ENCODE results near the gene DNAH17. TPM values are rescaled to one million over a fixed set of nuclear protein-coding genes. Genes with fewer than 3 reads are reported as not detected.

DNAH17 gene
- total RNA-seq, 3 donors from 2014 or later (not counting 1 experiment from before 2014, with no cell fraction given), result 0.16 to 0.25 (median 0.24) TPM

DNA sequence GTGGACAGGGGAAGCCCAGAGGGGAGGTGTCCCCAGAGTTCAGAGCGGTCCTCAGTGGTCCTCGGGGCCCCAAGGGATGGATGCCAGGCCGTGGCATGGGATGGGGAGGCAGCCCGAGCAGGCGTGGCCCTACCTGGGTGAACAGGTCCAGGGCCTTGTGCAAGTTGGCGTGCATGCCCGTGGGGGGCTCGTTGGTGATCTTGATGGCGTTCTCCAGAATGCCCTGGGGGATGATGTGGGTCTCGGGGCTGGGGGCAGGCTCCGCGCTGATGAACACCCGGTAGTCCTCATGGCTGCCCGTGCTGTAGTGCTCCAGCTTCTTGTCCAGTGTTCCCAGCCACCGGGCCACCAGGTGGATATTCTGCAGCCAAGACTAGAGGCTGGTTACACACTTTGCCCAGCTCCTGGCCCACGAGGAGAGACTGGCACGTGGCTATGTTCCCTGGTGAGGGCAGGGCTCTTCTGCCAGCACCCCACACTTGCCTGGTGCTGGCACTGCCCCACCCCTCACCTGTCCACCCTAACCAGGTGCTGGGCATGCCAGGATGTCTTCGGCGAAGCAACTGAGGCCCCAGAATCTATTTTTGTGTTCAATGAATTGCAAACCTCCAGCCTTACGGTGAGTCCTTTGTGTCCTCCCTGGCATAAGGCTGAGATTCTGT lies 139.6 kb downstream of the DNAH17 start:
- Histone ChIP-seq H3K4me3 (ENCODE audit: low read length) (no peak overlapping the region), H3K27me3 (ENCODE audit: control insufficient read depth, insufficient read depth, low read length) (no peaks in the 10 kb centered on the region), H3K4me1 (ENCODE audit: control insufficient read depth, insufficient read depth, low read length) (no peaks in the 10 kb centered on the region), H3K27ac (ENCODE audit: low read length) (no peak overlapping the region), H3K9me3 (ENCODE audit: control insufficient read depth, insufficient read depth, low read length) (no peaks in the 10 kb centered on the region), H3K36me3 (ENCODE audit: control insufficient read depth, insufficient read depth, low read length) (no peaks in the 10 kb centered on the region)
- 87% methylated on average over 20 of the region's 20 CpGs for WGBS (ENCODE audit: insufficient coverage)
- intact Hi-C loops (cut with micrococcal nuclease), result no loop called here
- TF ChIP-seq, protein P1, sequence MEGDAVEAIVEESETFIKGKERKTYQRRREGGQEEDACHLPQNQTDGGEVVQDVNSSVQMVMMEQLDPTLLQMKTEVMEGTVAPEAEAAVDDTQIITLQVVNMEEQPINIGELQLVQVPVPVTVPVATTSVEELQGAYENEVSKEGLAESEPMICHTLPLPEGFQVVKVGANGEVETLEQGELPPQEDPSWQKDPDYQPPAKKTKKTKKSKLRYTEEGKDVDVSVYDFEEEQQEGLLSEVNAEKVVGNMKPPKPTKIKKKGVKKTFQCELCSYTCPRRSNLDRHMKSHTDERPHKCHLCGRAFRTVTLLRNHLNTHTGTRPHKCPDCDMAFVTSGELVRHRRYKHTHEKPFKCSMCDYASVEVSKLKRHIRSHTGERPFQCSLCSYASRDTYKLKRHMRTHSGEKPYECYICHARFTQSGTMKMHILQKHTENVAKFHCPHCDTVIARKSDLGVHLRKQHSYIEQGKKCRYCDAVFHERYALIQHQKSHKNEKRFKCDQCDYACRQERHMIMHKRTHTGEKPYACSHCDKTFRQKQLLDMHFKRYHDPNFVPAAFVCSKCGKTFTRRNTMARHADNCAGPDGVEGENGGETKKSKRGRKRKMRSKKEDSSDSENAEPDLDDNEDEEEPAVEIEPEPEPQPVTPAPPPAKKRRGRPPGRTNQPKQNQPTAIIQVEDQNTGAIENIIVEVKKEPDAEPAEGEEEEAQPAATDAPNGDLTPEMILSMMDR (IDR thresholded peaks at IDR 0.05), result no peak
- Mint-ChIP-seq H3K4me3 (peak overlapping the region; percentile 47), H3K36me3 (no peaks in the 10 kb centered on the region), H3K27me3 (ENCODE audit: low read depth in 2 of 2) (no peaks in the 10 kb centered on the region), H3K27ac (peak overlapping the region; percentile 40 to 54), H3K4me1 (peaks cover 5% of the 10 kb centered on the region in 2 donors), H3K9me3 (no peaks in the 10 kb centered on the region)
- ATAC-seq, result no peak
- no peak for DNase-seq

GRCh38 chr17:78435330-78436005 lies 141.7 kb downstream of the DNAH17 start:
- no peaks in the 10 kb centered on the region for H3K27me3 ChIP-seq (ENCODE audit: control insufficient read depth, insufficient read depth, low read length)
- H3K4me3 ChIP-seq (ENCODE audit: low read length), result no peak overlapping the region
- no peak overlapping the region for H3K27ac Mint-ChIP-seq
- H3K4me1 ChIP-seq (ENCODE audit: control insufficient read depth, insufficient read depth, low read length), result no peaks in the 10 kb centered on the region
- ATAC-seq, result no peak
- TF ChIP-seq, protein P1 (IDR thresholded peaks at IDR 0.05), result no peak
- peaks cover 5% of the 10 kb centered on the region in 2 donors for H3K4me1 Mint-ChIP-seq
- no peaks in the 10 kb centered on the region for H3K27me3 Mint-ChIP-seq (ENCODE audit: low read depth in 2 of 2)
- no peak overlapping the region for H3K27ac ChIP-seq (ENCODE audit: low read length)
- no peak overlapping the region for H3K4me3 Mint-ChIP-seq
- no peaks in the 10 kb centered on the region for H3K36me3 Mint-ChIP-seq
- H3K36me3 ChIP-seq (ENCODE audit: control insufficient read depth, insufficient read depth, low read length), result no peaks in the 10 kb centered on the region
- intact Hi-C loops (cut with micrococcal nuclease), result no loop called here
- H3K9me3 ChIP-seq (ENCODE audit: control insufficient read depth, insufficient read depth, low read length), result no peaks in the 10 kb centered on the region
- no peak for DNase-seq
- no peaks in the 10 kb centered on the region for H3K9me3 Mint-ChIP-seq
- WGBS (ENCODE audit: insufficient coverage), result 84% methylated on average over 17 of the region's 19 CpGs

- H3K27ac Mint-ChIP-seq, result no peak overlapping the region
- ATAC-seq, result no peak
- TF ChIP-seq, protein P1 (IDR thresholded peaks at IDR 0.05), result no peak
- Histone ChIP-seq H3K27me3 (ENCODE audit: control insufficient read depth, insufficient read depth, low read length) (no peaks in the 10 kb centered on the region), H3K4me1 (ENCODE audit: control insufficient read depth, insufficient read depth, low read length) (no peaks in the 10 kb centered on the region), H3K4me3 (ENCODE audit: low read length) (no peak overlapping the region), H3K36me3 (ENCODE audit: control insufficient read depth, insufficient read depth, low read length) (no peaks in the 10 kb centered on the region), H3K27ac (ENCODE audit: low read length) (no peak overlapping the region), H3K9me3 (ENCODE audit: control insufficient read depth, insufficient read depth, low read length) (no peaks in the 10 kb centered on the region)
- H3K36me3 Mint-ChIP-seq, result no peaks in the 10 kb centered on the region
- intact Hi-C loops (cut with micrococcal nuclease), result no loop called here
- no peaks in the 10 kb centered on the region for H3K9me3 Mint-ChIP-seq
- H3K27me3 Mint-ChIP-seq (ENCODE audit: low read depth in 2 of 2), result no peaks in the 10 kb centered on the region
- no peak for DNase-seq
- H3K4me1 Mint-ChIP-seq, result peaks cover 5 to 6% of the 10 kb centered on the region in 2 donors
- no peak overlapping the region for H3K4me3 Mint-ChIP-seq
- 77% methylated on average over 16 of the region's 18 CpGs for WGBS (ENCODE audit: insufficient coverage)
These were observed 142.5 kb downstream of the DNAH17 start for GRCh38 chr17:78434455-78435329.
